Hematopoietic multipotent progenitor cell treated with erythropoietin and hydrocortisone succinate and interleukin-3 and kit ligand, for 17 days (in vitro differentiated cells): ENCODE data around the gene ANKH.
"Not testable (repeated sequence)": the region's sequence is repeated elsewhere in the genome, so short reads cannot be mapped to it uniquely, and the experiment has no call there.

Experiments used
- DNase-seq: peaks from one replicate; pipeline ENCODE4 v3.0.0-alpha.2; 2015; ENCODE audit warnings: low spot score

ANKH gene

DNA sequence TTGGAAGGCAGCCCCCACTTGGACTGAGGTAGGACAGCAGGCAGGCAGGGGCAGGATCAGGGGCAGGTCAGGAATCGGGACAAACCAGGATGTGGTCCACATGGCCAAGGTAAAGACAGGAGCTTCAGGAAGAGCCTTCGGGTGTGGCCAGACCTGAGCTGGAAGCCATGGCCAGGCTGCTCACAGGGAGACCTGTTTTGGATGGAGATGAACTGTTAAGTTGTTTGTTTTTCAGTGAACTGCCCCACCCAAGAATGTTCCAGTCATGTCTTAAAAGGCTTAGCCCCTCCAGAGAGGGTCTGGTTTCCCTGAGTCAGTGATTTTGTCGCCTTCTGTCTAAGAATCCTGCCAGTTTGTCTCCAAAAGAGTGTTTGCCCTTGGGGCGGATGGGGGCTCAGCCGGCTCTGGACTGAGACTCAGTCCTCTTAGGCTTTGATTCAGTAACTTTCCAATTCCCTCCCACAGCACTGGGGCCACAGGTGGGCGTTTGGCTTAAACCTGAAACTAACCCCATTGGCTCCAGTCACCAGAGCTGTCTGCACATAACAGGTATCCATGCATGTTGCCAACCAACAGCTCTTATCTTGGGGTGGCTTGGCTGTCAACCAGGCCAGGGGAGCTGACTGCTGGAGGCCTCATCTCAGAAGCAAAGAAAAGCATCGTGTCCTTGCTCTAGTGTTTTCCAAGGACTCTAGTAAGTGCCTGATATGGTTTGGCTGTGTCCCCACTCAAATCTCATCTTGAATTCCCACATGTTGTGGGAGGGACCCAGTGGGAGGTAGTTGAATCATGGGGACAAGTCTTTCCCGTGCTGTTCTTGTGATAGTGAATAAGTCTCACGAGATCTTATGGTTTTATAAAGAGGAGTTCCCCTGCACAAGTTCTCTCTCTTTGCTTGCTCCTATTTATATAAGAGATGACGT lies 11.3 kb upstream of the ANKH start:
- DNase-seq, result no peak

DNA sequence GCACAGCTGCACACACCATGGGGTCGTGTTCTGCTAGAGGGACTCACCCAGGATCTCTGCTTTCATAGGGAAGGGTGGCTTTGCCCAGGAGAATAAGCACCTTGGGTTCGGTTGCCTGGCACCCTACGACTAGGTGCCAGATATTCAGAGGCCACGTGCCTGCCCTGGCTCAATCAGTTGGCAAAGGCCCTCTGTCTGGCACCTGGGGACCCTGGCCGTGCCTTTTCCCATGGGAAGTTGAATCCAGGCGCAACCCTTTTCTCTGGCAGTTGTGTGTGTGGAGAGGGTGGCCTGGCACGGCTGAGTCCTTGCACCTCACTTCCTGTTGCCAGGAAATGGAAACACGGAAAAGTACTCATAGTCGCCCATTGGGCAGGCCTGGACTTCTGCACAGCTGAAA lies 10.2 kb upstream of the ANKH start:
- DNase-seq, result no peak

DNA sequence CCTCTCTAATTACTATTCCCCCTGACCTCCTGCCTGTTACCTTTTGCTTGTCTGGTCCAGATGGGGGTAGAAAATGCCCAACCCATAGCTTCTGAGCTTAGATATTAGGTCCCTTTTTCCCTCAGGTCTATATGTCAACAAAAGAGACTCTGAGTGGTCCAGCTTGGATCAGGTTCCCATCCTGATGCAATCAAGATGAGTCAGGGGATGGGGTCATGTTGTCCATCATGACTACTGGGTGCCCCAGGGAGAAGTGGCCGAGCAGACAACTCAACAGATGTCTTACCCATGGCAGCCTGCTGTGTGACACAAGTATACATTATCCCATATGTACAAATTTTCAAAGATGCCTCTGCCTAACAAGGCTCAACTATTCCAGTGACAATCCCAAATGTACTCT lies 9.1 kb upstream of the ANKH start:
- no peak for DNase-seq

DNA sequence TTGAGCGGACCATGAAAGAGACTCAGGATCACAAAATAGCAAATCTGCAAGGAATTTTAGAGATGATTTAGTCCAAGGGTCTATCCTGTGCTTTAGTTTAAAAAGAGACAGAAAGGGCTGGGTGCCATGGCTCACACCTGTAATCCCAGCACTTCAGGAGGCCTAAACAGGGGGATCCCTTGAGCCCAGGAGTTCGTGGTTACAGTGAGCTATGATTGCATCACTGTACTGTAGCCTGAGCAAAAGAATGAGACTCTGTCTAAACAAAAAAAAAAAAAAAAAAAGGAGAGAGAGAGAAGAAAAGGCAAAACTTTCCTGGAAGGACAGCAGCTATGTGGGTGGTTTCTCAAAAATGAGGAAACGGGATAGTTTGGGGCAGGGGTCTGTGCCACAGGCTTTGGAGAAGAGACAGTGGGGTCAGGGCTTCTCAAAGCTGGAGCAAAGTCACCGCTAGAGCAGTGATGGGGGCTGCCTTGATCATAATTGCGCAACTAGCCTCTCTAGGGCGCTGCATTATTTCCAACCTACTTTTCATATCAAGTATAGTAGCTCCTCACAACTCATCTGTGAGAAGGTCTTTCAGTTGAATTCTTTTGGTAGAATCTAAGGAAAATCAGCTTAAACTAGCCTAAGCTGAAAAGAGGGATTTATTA lies 8.5 kb upstream of the ANKH start:
- no peak for DNase-seq

DNA sequence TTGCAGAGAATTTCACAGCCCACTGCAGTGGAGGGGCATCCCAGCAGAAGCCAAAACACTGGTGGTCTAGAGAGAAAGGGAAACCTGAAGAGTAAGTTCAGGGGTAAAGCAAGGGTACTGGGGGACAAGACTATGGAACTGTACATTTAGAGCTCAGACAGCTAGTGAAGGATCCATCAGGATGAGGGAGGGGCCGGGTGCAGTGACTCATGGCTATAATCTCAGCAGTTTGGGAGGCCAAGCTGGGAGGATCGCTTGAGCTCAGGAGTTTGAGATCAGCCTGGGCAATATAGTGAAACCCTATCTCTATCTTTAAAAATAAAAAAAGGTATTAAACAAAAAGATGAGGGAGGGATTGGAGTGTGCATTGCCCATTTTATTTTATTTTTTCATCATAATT lies 7.8 kb upstream of the ANKH start:
- DNase-seq, result no peak

DNA sequence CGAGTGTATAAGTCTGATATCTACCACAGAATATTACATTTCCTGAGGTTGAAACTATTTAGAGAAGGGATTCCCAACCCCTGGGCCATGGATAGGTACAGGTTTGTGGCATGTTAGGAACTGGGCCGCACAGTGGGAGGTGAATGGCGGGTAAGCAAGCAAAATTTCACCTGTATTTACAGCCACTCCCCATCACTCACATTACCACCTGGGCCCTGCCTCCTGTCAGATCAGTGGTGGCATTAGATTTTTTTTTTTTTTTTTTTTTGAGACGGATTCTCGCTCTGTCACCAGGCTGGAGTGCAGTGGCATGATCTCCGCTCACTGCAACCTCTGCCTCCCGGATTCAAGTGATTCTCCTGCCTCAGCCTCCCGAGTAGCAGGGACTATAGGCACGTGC lies 6.6 kb upstream of the ANKH start:
- DNase-seq, result not testable (repeated sequence)

DNA sequence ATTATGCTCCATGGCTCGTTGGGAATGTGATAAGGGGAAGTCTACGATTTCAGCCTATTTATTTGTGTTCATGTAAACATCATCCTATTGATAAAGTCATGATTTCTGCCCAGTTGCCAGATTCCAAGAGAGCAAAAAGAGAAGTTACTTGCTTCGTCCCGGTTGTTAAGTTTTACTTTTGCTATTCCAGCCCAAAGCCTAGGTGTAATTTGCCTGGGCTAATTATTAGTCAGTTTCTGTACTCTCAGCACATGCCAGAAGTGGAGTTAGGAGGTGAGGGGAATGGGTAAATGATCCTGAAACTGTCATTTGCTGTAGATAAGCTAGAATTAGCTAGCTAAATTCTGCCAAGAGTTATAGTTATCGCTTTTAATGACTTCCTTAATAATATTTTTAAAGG lies 4.5 kb upstream of the ANKH start:
- DNase-seq, result no peak

DNA sequence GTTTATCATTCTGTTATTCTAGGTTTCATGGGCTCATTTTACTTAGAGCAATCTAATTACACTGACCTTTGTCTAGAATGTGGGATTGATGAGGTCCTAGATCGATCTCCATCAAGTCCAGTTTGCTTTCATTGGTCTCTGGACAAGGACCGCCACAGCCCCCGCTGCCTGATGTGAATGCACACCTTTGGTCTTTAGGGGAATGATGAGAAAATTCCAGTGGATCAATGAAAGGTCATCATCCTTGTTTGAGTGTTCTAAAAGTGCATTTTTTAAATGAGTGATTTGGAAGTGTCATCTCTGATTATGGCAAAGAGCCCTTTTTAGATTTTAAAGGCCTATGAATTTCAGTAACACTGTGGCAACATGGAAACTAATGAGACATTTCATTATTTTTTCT lies 2.2 kb upstream of the ANKH start:
- DNase-seq, result no peak

DNA sequence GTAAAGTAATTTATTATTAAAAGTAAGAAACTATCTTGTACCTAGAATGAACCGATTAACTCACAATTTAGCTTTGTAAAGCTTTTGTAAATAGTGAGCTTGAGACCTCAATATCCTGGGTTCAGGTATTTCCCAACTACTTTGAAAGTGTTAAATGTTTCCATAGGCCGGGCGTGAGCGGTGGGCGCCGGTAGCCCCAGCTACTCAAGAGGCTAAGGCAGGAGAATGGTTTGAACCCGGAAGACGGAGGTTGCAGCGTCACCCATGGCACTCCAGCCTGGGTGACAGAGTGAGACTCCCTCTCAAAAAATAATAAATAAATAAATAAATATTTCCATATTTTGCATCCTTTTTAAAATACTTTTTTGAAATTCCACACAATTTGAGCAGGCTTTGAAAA lies 1.5 kb upstream of the ANKH start:
- DNase-seq, result no peak

DNA sequence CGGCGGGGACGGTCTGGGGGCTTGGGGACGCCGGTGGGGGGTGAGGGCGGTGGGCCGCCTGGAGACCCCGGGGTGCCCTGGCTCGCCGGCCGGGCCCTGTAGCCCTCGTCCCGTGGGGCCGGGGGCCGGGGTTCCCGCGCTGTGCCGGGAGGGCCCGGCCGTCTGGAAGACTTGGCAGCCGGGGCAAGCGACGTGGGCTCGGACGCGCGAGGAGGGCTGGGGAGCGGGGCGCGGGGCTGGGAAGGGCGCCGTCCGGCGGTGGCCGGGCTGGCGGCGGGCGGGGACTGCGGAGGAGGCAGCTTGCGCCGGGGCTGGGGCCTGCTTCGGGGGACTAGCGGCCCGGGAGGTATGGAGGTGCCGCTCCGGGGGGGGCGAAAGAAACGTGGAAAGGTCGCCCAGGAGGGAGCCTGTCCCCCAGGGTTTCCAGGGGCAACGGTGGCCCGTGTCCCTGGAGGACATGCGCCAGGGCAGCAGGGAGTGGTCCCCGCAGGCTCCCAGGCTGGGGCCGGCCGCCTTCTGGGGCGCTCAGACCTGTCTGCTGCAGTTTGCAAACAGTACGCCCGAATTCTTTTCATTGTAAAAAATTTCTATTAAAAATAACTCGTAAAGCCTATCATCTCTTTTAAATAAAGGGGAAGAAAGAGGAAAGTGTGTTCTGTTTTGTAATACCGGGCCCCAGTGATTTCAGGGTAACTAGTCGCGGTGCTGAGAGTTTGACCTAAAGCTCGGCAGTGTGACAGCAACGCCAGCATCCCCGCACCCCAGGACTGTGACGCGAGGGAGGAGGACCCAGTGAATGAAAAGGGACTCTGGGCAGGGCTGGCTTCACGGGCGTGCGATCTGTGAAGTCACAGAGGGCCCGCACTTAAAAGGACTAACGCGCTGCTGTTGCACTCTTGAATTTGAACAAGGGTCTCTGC lies 752 bp upstream of the ANKH start:
- peak; percentile 54 for DNase-seq

DNA sequence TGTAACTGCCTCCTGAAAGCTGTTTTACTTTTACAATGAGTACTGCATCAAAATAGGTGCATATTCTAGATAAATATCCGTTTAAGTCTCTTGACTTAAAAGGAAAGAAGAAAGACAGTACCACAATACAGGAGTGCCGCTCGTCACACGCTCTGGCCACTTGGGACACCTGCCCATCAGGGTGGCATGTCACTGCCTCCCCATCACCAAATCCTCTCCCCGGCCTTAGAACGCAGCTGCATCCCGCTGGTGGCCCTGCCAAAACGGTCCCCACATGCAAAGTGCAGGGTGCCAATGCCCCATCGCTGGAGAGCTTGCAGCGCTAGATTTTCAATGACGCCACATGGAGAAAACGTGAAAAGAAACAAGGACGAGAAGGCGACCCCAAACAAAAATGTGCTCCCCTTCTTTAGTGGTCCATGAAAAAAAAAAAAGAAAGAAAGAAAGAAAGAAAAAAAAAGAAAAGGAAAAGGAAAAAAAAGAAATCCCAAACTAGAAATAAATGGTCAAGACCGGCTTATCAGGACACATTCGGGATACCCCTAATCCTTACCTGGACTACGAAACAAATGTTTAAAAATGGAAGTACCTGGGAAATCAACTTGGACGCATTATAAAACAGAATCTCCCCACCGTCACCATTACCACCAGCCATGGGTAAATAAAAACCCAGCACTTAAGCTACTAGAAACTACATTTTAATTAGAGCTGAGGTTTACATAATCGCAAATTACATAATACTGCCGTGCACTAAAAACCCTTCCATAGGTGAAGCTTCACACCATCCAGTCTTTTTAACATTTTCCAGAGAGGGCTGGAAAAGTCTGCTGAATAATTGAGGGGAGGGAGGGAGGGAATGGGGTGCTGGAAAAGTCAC lies 1.0 kb downstream of the ANKH start:
- peak; percentile 53 for DNase-seq

DNA sequence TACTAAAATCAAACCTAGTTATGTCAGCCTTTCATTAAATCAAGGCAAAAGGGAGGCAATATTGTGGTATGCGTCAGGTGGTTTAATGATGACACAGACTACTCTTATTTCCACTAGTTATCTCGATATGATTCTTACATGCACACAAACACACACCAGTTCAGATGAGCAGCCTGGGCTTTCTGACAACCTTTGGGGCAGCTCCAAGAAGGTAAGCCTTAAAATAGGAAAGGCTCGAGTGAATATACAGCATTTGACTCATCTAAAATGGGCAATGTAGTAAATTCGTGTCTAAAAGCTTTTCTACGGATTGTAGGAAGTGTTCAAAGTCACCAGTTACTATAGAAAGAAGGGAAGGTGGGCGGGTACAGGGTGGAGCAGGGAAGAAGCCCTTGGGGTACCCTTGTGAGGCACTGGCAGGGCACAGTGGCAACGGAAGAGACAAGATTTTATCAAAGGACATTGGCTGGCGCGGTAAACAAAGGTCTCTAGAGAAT lies 1.9 kb downstream of the ANKH start:
- peak; percentile 70 for DNase-seq

DNA sequence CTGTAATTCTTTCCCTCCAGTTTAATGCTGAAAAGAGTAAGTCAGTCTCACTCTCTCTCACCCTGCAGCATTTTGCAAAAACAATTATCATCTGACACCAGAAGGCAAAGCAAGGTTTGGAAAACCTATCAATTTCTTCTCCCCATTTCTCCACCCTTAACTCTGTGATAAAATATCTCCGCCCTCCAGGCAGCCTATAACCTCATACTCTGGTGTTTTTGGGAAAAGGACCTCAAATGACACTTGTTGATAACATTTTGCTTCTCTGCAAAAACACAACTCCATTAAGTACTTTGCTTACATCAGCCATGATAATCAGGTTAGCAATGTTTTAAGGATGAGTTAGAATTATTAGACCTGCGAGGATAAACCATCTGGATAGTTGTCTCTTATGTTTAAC lies 2.3 kb downstream of the ANKH start:
- peak; percentile 83 for DNase-seq

DNA sequence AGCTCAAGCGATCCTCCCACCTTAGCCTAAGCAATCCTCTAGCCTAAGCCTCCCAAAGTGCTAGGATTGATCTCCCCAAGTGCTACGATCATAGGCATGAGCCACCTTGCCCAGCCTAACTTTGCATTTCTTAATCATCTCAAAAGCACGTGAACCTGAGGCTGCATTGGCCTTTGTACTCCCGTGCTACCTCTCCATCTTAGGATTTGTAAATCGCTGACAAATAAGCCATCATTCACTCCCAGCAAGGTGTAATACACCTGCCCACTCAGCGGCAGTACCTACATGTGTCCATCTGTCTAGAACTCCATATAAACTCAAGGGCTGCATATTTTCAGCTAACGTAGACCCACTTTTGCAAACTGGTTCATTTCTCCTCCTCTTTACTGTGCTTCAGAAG lies 2.8 kb downstream of the ANKH start:
- no peak for DNase-seq

DNA sequence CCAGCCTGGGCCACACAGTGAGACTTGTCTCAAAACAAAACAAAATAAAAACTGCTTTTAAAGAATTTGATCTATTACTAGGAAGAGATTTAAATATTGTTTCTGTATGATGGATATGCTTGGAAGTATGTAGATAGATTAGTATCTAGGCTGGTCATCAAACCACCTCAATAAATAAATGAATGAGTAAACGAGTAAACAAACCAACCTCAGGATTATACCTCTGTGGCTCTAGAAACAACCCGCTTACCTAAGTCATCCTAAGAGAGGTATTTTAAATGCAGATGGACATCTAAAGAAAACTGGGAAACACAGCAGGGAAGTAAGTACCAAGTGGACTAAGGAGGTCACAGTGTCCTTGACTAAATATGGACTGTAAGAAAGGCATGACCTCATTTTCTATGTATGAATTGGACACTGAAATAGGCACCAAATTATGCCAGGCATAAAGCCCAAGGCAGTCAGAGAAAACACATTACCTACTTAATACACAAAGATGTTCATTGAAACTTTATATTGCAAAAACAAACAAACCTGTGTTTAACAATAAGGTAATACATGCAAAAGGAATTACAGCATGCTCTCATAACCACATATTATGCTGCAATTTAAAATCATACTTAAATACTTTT lies 7.3 kb downstream of the ANKH start:
- peak; percentile 33 for DNase-seq

DNA sequence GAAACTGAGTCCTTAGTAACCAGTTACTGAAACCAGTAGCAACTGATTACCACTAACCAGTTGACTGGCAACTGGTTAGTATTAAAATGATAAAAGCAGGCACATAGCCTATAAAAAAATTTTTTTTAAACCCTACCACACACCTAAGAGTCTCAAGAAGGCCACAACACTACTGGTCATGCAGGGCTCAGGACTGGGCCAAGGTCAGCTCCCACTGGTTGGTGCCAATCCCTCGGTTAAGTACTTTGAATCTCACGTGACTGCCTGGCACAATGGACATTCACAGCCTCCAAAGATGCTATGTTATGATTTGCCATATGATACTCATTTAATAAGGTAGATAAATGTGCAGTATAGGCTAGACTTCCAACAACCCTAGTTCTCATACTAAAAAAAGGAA lies 8.5 kb downstream of the ANKH start:
- DNase-seq, result no peak

DNA sequence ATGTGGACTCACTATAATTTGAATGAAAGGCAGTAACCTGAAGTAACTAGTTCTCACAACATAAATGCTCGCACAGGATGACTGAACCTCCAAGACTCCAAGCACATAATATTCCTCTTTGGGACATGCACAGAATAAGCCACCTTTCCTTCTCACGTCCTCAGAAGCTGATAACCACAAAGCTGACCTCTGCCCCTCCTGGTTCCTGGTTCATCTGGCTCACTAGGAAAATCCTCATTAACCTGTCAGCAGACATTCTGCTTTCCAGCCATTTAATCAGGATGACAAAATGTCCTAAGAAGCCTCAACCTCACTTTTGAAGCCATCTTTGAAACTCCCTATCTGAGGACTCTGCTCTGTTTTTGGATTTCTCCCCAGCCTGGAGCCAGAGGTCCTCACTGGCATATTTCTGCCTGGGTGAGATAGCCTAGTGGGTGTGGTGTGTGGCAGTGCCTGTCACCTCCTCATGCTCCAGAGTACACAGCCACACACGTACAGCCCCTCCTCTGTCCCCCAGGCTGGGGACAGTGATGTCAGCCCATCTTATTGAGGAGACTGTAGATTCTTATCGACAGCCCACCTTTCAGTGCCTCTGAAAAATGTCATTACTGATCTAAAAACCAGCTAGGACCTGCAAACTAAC lies 10.3 kb downstream of the ANKH start:
- peak; percentile 86 for DNase-seq

DNA sequence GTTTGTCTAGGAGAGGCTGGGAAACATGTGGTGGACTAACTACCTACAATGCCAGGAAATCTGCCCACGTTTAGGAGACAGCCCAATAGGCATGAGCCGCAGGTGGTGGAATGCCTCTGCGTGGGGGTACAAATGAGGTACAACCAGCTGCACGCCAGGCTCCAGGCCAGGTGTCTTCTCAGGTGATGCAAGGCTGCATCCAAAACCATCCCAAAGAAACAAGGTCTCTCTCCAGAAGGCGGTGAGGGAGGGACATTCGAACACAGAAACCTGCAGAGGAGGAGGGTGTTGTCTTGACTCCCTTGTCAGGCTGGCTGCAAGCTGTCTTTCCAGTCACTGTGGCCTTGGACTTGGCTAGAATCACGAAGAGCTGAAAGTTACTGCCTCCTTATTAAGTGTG lies 11.6 kb downstream of the ANKH start:
- no peak for DNase-seq

DNA sequence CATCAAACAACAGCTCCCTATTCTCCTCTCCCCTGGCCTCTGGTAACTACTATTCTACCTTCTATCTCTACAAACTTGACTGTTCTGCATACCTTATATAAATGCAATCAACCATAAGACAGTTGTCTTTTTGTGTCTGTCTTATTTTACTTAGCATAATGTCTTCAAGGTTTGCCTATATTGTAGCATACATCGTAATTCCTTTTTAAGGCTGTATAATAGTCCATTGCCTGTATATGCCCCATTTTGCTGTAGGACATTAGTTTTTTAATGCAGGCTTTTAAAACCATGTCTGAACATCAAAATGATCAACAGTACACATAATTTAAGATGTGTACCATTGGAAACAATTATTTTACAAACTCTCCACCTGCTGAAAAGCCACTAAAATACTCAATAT lies 12.4 kb downstream of the ANKH start:
- no peak for DNase-seq

DNA sequence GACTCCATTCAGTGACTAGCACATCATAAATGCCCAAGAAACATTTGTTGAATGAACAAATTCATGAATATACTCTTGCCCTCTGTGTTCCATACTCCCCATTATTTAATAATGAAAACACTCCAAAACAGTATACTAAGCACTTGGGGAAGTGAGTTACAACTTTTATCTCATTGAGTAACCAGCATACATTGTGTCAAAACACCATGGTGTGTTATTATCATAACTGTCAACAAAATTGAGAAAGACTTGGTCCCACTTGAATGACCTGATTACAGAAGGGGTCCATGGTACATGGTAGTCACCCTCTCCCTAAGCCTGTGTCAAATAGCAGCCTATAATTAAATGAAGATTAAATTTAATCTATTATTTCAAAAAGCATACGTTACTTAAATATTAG lies 16.2 kb downstream of the ANKH start:
- DNase-seq, result no peak
